Measurements from ENCODE around the gene RPL37A.
"Not testable (repeated sequence)": the region's sequence is repeated elsewhere in the genome, so short reads cannot be mapped to it uniquely, and the experiment has no call there.

The RPL37A gene

GRCh38 chr2:216517447-216518225, 19.0 kb downstream of the RPL37A start:
- no peak for DNase-seq (ENCODE audit: low spot score)

- DNase-seq (ENCODE audit: low spot score), result not testable (repeated sequence)
These were observed 20.0 kb downstream of the RPL37A start for GRCh38 chr2:216518566-216519119.

GRCh38 chr2:216519154-216519762, 20.6 kb downstream of the RPL37A start:
- peak; percentile 77 for DNase-seq (ENCODE audit: low spot score)

- no peak for DNase-seq (ENCODE audit: low spot score)
These were observed 21.5 kb downstream of the RPL37A start for GRCh38 chr2:216520112-216520511.

GRCh38 chr2:216522892-216523502, 24.4 kb downstream of the RPL37A start:
- no peak for DNase-seq (ENCODE audit: low spot score)

- DNase-seq (ENCODE audit: low spot score), result no peak
These were observed 27.3 kb downstream of the RPL37A start for GRCh38 chr2:216525972-216526371.

- DNase-seq (ENCODE audit: low spot score), result no peak
These were observed 28.3 kb downstream of the RPL37A start for GRCh38 chr2:216526939-216527338.

- DNase-seq (ENCODE audit: low spot score), result no peak
These were observed 29.0 kb downstream of the RPL37A start for GRCh38 chr2:216527600-216527999.

- no peak for DNase-seq (ENCODE audit: low spot score)
These were observed 33.9 kb downstream of the RPL37A start for GRCh38 chr2:216532562-216532961.

- DNase-seq (ENCODE audit: low spot score), result no peak
These were observed 35.0 kb downstream of the RPL37A start for GRCh38 chr2:216533609-216534008.

GRCh38 chr2:216534809-216535208, 36.2 kb downstream of the RPL37A start:
- DNase-seq (ENCODE audit: low spot score), result no peak

- DNase-seq (ENCODE audit: low spot score), result peak; percentile 51
These were observed 36.9 kb downstream of the RPL37A start for GRCh38 chr2:216535454-216535995.

- DNase-seq (ENCODE audit: low spot score), result no peak
These were observed 38.1 kb downstream of the RPL37A start for GRCh38 chr2:216536734-216537210.

GRCh38 chr2:216537366-216537765, 38.7 kb downstream of the RPL37A start:
- DNase-seq (ENCODE audit: low spot score), result no peak

GRCh38 chr2:216538538-216538937, 39.9 kb downstream of the RPL37A start:
- no peak for DNase-seq (ENCODE audit: low spot score)

- no peak for DNase-seq (ENCODE audit: low spot score)
These were observed 40.5 kb downstream of the RPL37A start for GRCh38 chr2:216539120-216539519.

- DNase-seq (ENCODE audit: low spot score), result no peak
These were observed 41.2 kb downstream of the RPL37A start for GRCh38 chr2:216539791-216540241.

- no peak for DNase-seq (ENCODE audit: low spot score)
These were observed 42.3 kb downstream of the RPL37A start for GRCh38 chr2:216540920-216541319.

GRCh38 chr2:216541505-216541904, 42.9 kb downstream of the RPL37A start:
- DNase-seq (ENCODE audit: low spot score), result no peak

- DNase-seq (ENCODE audit: low spot score), result no peak
These were observed 46.7 kb downstream of the RPL37A start for GRCh38 chr2:216545359-216545758.

GRCh38 chr2:216546241-216546640, 47.6 kb downstream of the RPL37A start:
- DNase-seq (ENCODE audit: low spot score), result no peak

GRCh38 chr2:216546641-216547403, 48.2 kb downstream of the RPL37A start:
- DNase-seq (ENCODE audit: low spot score), result no peak

All from SW480 (cell line).